ENCODE results near the gene LDLRAD4.

The LDLRAD4 gene

DNA sequence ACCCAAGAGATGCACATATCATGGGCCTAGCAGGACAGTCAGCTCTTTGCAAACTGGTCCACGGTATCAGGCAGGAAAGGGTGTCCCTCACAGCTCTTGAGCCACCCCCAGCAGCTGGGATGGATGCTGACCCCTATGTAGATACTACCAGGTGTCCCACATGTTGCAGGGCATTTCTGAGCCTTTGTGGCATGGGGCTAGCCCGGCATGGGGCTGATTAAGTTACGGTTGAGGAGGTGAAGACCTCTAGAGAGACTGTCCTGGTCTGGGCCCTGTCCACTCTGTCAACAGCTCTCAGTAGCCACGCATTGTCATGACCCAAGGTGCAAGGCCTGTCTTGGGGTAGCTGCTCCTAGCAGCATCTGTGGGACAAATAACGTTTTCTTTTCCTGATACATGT, 6.7 kb downstream of the LDLRAD4 start:
- no peaks in the 10 kb centered on the region for H3K36me3 ChIP-seq (ENCODE audit: low read length)
- H3K9me2 ChIP-seq (replicated peaks; ENCODE audit: insufficient read depth, low read length): no peaks in the 10 kb centered on the region
- no peaks in the 10 kb centered on the region for H3K9me3 ChIP-seq (ENCODE audit: insufficient read depth, low read length)
- no peak overlapping the region for H3K4me3 ChIP-seq (ENCODE audit: insufficient read depth, low read length, poor library complexity, severe bottlenecking)
- TF ChIP-seq, protein P1, sequence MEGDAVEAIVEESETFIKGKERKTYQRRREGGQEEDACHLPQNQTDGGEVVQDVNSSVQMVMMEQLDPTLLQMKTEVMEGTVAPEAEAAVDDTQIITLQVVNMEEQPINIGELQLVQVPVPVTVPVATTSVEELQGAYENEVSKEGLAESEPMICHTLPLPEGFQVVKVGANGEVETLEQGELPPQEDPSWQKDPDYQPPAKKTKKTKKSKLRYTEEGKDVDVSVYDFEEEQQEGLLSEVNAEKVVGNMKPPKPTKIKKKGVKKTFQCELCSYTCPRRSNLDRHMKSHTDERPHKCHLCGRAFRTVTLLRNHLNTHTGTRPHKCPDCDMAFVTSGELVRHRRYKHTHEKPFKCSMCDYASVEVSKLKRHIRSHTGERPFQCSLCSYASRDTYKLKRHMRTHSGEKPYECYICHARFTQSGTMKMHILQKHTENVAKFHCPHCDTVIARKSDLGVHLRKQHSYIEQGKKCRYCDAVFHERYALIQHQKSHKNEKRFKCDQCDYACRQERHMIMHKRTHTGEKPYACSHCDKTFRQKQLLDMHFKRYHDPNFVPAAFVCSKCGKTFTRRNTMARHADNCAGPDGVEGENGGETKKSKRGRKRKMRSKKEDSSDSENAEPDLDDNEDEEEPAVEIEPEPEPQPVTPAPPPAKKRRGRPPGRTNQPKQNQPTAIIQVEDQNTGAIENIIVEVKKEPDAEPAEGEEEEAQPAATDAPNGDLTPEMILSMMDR (IDR thresholded peaks at IDR 0.05; ENCODE audit: insufficient read depth, low read length, poor library complexity, severe bottlenecking): no peak
- no peak for TF ChIP-seq EZH2phosphoT487 (conservative IDR thresholded peaks at IDR 0.05; ENCODE audit: low read length)
- H4K20me1 ChIP-seq (ENCODE audit: low read depth, low read length): no peaks in the 10 kb centered on the region
- H3K79me2 ChIP-seq (ENCODE audit: insufficient read depth, low read length): no peaks in the 10 kb centered on the region
- no peaks in the 10 kb centered on the region for H3F3A ChIP-seq (ENCODE audit: insufficient read depth)
- no peak overlapping the region for H3K9ac ChIP-seq (ENCODE audit: low read length)
- H3K4me2 ChIP-seq (ENCODE audit: low read depth, low read length, poor library complexity, severe bottlenecking): no peak overlapping the region
- no peak overlapping the region for H2AFZ ChIP-seq (ENCODE audit: low read depth, low read length, severe bottlenecking)
- H3K27me3 ChIP-seq (ENCODE audit: low read length): no peaks in the 10 kb centered on the region
- H3K27ac ChIP-seq (ENCODE audit: low read depth, low read length): no peak overlapping the region

DNA sequence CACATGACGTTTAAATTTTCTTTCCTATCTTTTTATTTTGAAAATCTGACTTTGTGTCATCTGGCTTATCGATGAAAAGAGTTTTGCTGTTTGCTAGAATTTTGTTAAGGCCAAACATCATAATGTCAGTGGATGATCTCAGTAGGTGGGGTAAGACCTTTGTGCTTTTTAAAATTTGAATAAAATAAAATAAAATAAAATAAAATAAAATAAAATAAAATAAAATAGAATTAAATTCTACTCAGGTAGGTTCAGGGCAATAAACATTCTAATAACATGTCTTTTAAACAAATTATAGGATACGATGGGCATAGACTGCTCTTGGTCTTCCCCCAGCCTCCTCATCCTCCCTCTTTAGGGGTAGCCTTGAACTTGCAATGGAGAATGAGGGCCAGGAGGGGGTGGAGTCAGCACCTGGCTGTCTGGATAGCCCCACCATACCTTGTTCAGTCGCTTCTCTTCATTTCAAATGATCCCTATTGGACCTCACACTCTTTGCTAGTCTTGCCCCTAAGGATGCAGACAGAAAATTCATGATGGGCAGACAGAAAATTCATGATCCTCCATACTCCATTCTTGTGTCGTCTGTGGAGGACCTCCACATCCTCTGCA, 8.1 kb downstream of the LDLRAD4 start:
- Histone ChIP-seq H2AFZ (ENCODE audit: low read depth, low read length, severe bottlenecking) (no peak overlapping the region), H3K9me3 (ENCODE audit: insufficient read depth, low read length) (no peaks in the 10 kb centered on the region), H3K9me2 (replicated peaks; ENCODE audit: insufficient read depth, low read length) (no peaks in the 10 kb centered on the region), H3K27ac (ENCODE audit: low read depth, low read length) (no peak overlapping the region), H3F3A (ENCODE audit: insufficient read depth) (no peaks in the 10 kb centered on the region), H3K4me3 (ENCODE audit: insufficient read depth, low read length, poor library complexity, severe bottlenecking) (no peak overlapping the region), H3K9ac (ENCODE audit: low read length) (no peak overlapping the region), H3K4me2 (ENCODE audit: low read depth, low read length, poor library complexity, severe bottlenecking) (no peak overlapping the region), H3K36me3 (ENCODE audit: low read length) (no peaks in the 10 kb centered on the region), H3K79me2 (ENCODE audit: insufficient read depth, low read length) (no peaks in the 10 kb centered on the region), H4K20me1 (ENCODE audit: low read depth, low read length) (no peaks in the 10 kb centered on the region), H3K27me3 (ENCODE audit: low read length) (no peaks in the 10 kb centered on the region)
- no peak for TF ChIP-seq EZH2phosphoT487 (conservative IDR thresholded peaks at IDR 0.05; ENCODE audit: low read length)
- TF ChIP-seq, protein P1 (IDR thresholded peaks at IDR 0.05; ENCODE audit: insufficient read depth, low read length, poor library complexity, severe bottlenecking): no peak

DNA sequence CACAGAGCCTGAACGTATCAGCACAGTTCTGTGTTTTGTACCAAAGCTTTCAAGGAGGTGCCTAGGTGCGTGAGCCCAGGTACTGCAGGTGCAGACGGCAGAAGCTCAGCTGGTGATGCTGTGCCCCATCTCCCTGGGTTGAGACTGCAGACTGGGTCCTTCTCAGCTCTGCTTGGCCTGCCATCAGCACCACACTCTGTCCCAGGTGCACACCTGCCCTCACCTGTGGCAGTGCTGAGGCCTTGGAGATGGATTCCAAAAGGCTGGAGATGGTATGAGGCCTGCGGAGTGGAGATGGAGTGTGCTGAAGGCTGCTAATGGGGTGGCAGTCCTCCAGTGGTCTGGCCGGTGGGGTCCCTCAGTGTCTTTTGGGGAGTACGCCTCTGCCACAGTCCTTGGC, 9.3 kb downstream of the LDLRAD4 start:
- H3F3A ChIP-seq (ENCODE audit: insufficient read depth): no peaks in the 10 kb centered on the region
- TF ChIP-seq, protein P1 (IDR thresholded peaks at IDR 0.05; ENCODE audit: insufficient read depth, low read length, poor library complexity, severe bottlenecking): no peak
- TF ChIP-seq EZH2phosphoT487 (conservative IDR thresholded peaks at IDR 0.05; ENCODE audit: low read length): no peak

More for the DNA sequence above, 9.3 kb downstream of the LDLRAD4 start:
- Histone ChIP-seq H3K9me2 (replicated peaks; ENCODE audit: insufficient read depth, low read length) (no peaks in the 10 kb centered on the region), H3K9ac (ENCODE audit: low read length) (no peak overlapping the region), H3K36me3 (ENCODE audit: low read length) (no peaks in the 10 kb centered on the region), H3K27me3 (ENCODE audit: low read length) (no peaks in the 10 kb centered on the region), H3K79me2 (ENCODE audit: insufficient read depth, low read length) (no peaks in the 10 kb centered on the region), H3K4me3 (ENCODE audit: insufficient read depth, low read length, poor library complexity, severe bottlenecking) (no peak overlapping the region), H2AFZ (ENCODE audit: low read depth, low read length, severe bottlenecking) (no peak overlapping the region), H3K27ac (ENCODE audit: low read depth, low read length) (no peak overlapping the region), H3K9me3 (ENCODE audit: insufficient read depth, low read length) (no peaks in the 10 kb centered on the region), H4K20me1 (ENCODE audit: low read depth, low read length) (no peaks in the 10 kb centered on the region), H3K4me2 (ENCODE audit: low read depth, low read length, poor library complexity, severe bottlenecking) (no peak overlapping the region)

Measured in SU-DHL-6 (cell line).